Lower leg skin (tissue), 4 donors: ENCODE results near the gene DCHS1. TPM values are rescaled to one million over a fixed set of nuclear protein-coding genes. Genes with fewer than 3 reads are reported as not detected.

Source experiments
- DNase-seq, 2 donors: peaks; one replicate each; pipeline ENCODE4 v3.0.0-alpha.2; 2019; ENCODE audit warnings: low spot score in 2 of 2
- H3K4me3 ChIP-seq: fragments of 200-600 bp; sonication (generic); 2 replicates; pipeline ENCODE4 v1.5.1; 2017; ENCODE audit warnings: mild to moderate bottlenecking, low read depth; ENCODE audit not compliant: poor library complexity, severe bottlenecking
- CTCF ChIP-seq, 3 donors: fragments of 450-650 bp; IDR thresholded peaks; one replicate each; pipeline ENCODE4 v1.5.1; 2016; ENCODE audit warnings: antibody characterized with exemption in 3 of 3, mild to moderate bottlenecking in 3 of 3, moderate library complexity in 2 of 3
- POLR2A ChIP-seq, 2 donors: fragments of 450-650 bp; IDR thresholded peaks; one replicate each; pipeline ENCODE4 v1.6.1; 2016 to 2017; ENCODE audit warnings: antibody characterized with exemption in 2 of 2, mild to moderate bottlenecking in 1 of 2, moderate library complexity in 1 of 2
- WGBS, 2 donors: methylation state at CpG; one replicate each; pipeline ENCODE4 v1.1.5; 2018; 5-methylcytosine and 5-hydroxymethylcytosine counted together
- intact Hi-C: fragments of 100-400 bp; cut with DNase I; formaldehyde crosslinking; loops from one replicate; pipeline ENCODE4 v1.15.0; 2023; ENCODE audit warnings: low total_unique reads
- total RNA-seq, 4 donors: library from RNA; depleted of rRNA; stranded (reverse); fragments of >200 nt; gene quantifications; one replicate each; pipeline ENCODE4 v1.1.0, GENCODE V29; 2016

Gene DCHS1
- total RNA-seq, 4 donors from 2014 or later, result 4.0 to 9.0 (median 5.4) TPM

DNA sequence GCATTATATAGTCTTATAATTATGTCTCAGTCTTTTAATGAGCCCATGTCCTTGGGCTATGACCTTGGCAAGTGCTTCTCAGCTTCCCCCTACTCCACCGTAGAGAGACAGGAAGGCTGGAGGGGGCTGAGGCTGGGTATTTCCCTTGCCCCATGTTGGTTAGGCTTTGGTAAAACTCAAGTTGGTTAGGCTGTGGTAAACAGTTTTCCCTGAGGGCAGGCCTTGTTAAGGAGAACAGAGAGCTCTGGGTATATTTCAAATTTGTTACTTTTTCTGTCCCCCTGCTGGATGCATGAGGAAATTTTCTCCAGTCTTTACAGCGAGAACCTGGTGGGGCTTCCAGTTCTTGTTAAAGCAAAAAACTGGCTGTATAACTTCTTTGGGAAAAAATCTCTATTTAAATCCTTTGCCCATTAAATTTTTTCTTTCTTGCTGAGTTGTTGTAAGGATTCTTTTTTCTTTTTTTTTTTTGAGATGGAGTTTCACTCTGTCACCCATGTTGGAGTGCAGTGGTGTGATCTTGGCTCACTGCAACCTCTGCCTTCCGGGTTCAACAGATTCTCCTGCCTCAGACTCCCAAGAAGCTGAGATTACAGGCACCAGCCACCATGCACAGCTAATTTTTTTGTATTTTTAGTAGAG lies 12.2 kb upstream of the DCHS1 start:
- no peak for DNase-seq
- H3K4me3 ChIP-seq, result no peak overlapping the region
- TF ChIP-seq CTCF (IDR thresholded peaks at IDR 0.05) (no peak), POLR2A (IDR thresholded peaks at IDR 0.05) (no peak)
- intact Hi-C loops, result no loop called here
- 61 to 72% methylated on average over 3 of the region's 3 CpGs for WGBS, 2 donors

DNA sequence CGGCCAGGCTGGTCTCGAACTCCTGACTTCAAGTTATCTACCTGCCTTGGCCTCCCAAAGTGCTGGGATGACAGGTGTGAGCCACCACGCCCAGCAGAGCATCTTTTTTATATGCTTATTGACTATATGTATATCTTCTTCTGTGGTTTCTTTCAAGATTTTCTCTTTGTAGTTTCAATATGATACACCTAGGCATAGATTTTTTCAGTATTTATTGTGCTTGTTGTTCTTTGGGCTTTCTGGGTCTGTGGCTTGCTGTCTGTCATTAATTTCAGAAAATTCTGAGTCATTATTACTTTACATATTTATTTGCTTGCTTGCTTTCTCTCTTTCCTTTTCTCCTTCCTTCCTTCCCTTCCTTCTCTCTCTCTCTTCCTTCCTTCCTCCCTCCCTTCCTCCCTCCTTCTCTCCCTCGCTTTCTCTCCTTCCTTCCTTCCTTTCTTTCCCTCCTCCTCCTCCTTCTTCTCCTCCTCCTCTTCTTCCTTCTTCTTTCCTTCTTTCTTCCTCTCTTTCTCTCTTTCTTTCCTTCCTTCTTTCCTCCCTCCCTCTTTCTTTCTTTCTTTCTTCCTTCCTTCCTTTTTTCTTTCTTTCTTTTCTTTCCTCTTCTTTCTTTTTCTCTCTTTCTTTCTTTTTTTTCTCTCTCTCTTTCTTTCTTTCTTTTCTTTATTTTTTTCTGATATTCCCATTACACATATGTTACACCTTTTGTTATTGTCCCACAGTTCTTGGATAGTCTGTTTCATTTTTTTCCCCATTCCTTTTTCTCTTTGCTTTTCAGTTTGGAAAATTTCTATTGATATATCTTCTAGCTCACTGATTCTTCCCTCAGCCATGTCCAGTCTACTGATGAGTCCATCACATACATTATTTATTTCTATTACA lies 10.9 kb upstream of the DCHS1 start:
- WGBS, 2 donors, result 86 to 90% methylated on average over 4 of the region's 4 CpGs
- TF ChIP-seq CTCF (IDR thresholded peaks at IDR 0.05) (no peak), POLR2A (IDR thresholded peaks at IDR 0.05) (no peak)
- H3K4me3 ChIP-seq, result no peak overlapping the region
- DNase-seq, result no peak
- intact Hi-C loops, result no loop called here

DNA sequence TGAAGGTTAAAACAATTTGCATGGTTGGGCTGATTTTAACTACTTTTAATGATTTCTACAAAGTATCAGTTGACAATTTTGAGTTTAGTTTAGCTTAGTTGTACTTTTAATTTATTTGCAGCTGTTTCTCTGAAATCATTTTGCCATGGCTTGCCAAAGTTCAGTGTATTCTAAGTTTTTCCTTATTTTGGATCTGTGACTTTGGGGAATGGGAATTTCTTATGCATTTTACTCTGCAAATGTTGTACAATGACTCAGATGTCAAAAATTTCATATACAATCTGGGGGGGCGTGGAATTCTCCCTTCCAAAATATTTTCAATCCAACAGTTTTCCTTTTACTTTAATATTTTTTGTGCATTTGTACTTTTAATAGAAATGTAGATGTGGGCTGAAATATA lies 8.9 kb upstream of the DCHS1 start:
- DNase-seq, result no peak
- intact Hi-C loops, result no loop called here
- TF ChIP-seq POLR2A (IDR thresholded peaks at IDR 0.05) (no peak), CTCF (IDR thresholded peaks at IDR 0.05) (no peak)
- 0% methylated on average over 1 of the region's 1 CpG for WGBS, 2 donors
- H3K4me3 ChIP-seq, result no peak overlapping the region

DNA sequence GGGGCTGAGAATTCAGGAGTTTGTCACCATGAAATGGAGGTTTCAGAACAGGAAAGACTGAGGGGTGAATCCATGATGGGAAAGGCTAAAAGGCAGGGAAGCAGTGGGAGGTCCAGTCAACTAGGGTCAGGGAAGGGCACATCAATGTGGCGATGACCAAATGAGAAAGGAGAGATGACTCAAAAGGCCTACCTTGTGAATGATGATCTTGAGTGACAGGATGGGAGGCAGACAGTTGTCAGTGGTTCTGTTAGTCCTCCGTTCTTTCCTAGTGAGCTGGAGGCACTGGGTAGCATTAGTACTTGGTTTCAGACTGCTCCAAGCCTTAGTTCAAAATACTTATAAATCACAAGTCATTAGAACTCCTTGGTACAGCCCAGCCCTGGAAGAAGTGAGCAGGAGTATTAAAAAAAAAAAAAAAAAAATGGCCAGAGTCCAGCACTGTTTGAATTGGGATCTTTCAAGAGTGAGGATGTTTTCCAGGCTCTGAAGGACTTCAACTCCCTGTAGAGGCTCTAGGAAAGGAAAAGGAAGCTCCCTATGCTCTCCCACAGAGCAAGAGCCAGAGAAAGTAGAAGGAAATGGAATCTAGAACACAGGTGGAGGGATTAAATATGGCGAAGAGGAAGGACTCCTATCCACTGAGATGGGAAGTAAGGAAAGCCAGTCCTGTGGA lies 8.3 kb upstream of the DCHS1 start:
- intact Hi-C loops, result no loop called here
- no peak for DNase-seq
- TF ChIP-seq POLR2A (IDR thresholded peaks at IDR 0.05), result no peak
- no peak for TF ChIP-seq CTCF (IDR thresholded peaks at IDR 0.05)
- H3K4me3 ChIP-seq, result no peak overlapping the region
- WGBS, 2 donors, result 48 to 53% methylated on average over 3 of the region's 3 CpGs

- DNase-seq, result no peak
- WGBS, 2 donors, result 88 to 92% methylated on average over 3 of the region's 3 CpGs
- intact Hi-C loops, result no loop called here
- TF ChIP-seq CTCF (IDR thresholded peaks at IDR 0.05) (no peak), POLR2A (IDR thresholded peaks at IDR 0.05) (no peak)
- no peak overlapping the region for H3K4me3 ChIP-seq
These were observed 5.1 kb upstream of the DCHS1 start for GRCh38 chr11:6660712-6661111.
